GM21390 (cell line): ENCODE results near the gene SUDS3.
"Not testable (repeated sequence)": the region's sequence is repeated elsewhere in the genome, so short reads cannot be mapped to it uniquely, and the experiment has no call there.

Experiments
- ATAC-seq: cut with Tn5 transposase; IDR thresholded peaks from one replicate; pipeline ENCODE4 v1.9.1; 2021; ENCODE audit not compliant: unreplicated experiment

SUDS3 gene, protein sequence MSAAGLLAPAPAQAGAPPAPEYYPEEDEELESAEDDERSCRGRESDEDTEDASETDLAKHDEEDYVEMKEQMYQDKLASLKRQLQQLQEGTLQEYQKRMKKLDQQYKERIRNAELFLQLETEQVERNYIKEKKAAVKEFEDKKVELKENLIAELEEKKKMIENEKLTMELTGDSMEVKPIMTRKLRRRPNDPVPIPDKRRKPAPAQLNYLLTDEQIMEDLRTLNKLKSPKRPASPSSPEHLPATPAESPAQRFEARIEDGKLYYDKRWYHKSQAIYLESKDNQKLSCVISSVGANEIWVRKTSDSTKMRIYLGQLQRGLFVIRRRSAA

DNA sequence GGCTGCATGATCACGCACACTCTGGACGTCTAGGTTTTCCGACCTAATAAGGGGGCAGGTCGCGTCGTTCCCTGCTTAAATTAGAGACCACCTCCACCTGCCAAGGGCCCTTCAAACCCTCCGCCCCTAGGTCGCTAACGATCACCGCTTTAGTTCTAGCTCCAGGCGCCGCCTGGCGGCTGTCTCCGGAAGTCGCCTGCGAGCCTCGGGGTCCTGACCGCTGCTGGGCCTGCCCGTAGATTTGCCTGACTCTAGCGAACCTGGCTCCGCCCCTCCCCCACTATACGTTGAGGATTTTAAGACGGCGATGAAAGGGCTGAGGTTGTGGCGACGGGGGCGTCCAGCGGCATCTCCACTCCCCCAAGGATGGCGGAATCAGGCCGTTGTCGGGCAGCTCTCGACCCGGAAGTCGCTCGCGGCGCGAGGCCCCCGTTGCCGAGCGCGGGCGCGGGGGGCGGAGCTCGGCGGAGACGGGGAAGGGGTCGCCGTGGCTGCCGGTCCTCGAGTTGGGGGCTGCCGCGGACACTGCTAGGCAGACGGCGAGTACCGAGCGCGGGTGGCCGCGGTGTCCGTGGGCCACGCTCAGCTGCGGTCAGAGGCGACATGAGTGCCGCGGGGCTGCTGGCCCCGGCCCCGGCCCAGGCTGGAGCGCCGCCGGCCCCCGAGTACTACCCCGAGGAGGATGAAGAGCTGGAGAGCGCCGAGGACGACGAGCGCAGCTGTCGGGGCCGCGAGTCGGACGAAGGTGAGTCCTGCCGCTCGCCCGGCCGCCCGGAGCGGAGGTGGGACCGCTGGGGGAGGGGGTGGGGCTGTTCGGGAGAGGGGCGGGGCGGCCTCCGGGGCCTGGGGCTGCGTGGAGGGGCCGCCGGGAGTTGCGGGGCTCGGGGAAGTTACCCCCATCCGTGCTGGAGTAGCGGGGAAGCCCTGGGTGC, at the start of gene SUDS3:
SUDS3 (plus strand) TSS at position 467 of the 932 bp plus-strand sequence; CDS start at position 604, 137 bp downstream.
- ATAC-seq, result no peak

GRCh38 chr12:118326991-118327390, 49.4 kb upstream of the SUDS3 start:
- ATAC-seq, result no peak

DNA sequence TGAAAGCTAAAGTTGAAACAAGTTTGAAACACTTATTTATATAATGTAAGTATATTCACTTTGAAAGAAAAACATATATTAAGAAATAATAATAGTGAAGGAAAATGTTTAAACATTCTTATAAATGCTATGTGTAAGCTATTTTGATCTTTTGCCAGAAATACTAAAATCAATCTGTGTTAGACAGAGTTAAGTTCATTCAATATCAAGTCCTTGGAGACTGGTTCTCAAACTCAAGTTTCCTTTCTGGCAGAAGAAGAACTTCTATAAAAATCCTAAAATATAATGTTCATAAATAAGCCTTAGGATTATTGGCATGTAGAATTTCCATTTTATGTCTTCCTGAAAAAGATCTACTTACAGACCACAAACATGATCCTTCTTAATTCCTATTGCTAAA, 49.0 kb upstream of the SUDS3 start:
- ATAC-seq, result no peak

- no peak for ATAC-seq
Observed at GRCh38 chr12:118328486-118329330, 47.6 kb upstream of the SUDS3 start.

DNA sequence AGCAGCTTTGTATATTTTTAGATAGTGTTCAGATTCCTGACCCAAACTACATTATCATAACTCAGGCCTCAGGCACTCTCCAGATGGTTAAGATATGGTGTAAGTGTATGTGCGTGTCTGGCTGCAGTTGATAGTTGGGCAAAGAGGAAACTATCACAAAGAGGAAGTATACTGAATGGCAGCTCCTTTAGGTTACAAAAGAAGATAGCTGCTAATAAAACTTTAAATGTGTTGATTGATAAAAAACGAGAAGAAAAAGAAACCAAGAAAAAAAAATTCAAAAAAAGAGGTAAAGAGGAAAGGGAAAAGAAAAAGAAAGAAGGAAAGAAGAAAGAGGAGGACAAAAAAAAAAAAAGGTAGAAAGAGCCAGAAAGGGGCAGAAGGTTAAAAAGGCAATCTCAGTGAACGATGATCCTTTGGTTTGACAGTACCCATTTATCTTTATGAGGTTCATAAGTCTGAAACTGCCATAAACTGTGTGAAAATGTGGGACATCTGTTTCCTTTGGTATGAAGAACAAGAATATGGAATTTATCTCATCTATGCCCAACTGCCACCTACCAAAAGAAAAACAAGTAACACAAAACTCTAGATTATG, 45.8 kb upstream of the SUDS3 start:
- peak; percentile 78 for ATAC-seq

DNA sequence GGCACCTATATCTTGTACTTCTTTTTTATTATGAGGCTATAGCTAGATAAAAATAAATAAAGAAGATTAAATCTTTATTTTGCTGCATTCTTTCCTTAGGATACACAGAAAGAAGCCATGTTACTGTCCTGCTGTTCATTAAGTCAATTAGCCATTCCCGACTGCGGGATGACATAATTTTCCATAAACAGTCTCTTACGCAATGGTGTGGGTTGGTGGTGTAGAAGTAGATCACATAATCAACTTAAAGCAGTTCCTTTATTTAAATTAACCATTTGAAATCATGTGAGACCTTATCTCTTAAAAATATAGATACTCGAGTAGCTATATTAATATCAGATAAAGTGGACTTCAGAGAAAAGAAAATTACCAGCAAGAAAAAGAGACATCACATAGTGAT, 43.8 kb upstream of the SUDS3 start:
- no peak for ATAC-seq

- ATAC-seq, result no peak
Observed at GRCh38 chr12:118334241-118334640, 42.1 kb upstream of the SUDS3 start.

DNA sequence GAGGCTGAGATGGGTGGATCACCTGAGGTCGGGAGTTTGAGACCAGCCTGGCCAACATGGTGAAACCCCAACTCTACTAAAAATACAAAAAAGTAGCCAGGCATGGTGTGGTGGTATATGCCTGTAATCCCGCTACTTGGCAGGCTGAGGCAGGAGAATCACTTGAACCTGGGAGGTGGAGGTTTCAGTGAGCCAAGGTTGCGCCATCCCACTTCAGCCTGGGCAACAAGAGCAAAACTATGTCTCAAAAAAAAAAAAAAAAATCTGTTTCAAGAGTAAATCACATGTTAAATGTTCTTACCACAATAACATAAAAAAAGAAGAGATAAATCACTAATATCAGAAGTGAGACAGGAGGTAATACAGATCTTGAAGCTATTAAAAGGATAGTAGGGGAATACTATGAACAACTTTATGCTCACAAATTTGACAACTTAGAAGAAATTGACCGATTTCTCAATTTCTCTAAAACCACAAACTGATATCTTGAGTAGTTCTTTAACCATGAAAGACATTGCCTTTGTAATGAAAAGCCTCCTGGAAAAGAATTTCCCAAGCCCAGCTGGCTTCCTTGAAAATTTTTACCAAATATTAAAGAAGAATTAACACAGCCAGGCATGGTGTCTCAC, 41.3 kb upstream of the SUDS3 start:
- ATAC-seq, result no peak

DNA sequence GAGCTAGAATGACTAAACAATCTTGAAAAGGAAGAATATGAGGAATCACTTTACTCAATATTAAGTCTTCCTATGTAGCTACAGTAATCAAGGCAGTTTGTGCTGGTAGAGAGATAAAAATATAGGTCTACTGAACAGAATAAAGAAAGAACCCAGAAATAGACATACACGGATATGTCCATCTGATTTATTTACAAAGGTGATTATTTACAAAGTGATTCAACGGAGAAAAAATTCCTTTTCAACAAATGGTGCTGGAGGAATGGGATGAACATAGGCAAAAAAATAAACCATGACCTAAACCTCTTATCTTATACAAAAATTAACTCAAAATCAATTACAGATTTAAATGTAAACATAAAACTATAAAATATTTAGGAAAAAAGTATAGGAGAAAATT, 40.2 kb upstream of the SUDS3 start:
- ATAC-seq, result no peak

DNA sequence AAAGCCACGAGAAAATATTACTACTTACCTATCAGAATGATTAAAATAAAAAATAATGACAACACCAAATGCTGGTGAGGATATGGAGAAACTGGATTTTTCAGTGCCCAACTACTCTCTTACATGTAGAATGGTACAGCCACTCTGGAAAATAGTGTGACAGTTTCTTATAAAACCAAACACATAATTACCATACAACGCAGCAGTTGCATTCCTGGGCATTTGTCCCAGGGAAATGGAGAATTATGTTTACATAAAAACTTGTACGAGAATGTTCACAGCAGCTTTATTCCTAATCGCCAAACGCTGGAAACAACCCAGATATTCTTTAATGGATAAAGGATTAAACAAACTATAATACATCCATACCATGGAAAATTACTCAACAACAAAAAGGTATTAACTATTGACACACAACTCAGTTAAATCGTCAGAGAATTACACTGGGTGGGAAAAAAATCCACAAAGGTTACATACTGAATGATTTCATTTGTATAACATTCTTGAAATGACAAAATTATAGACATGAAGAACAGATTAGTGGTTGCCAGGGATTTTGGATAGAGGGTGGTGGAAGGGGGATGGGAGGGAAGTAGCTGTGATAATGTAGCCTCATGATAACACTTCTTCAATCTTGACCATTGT, 39.0 kb upstream of the SUDS3 start:
- no peak for ATAC-seq

DNA sequence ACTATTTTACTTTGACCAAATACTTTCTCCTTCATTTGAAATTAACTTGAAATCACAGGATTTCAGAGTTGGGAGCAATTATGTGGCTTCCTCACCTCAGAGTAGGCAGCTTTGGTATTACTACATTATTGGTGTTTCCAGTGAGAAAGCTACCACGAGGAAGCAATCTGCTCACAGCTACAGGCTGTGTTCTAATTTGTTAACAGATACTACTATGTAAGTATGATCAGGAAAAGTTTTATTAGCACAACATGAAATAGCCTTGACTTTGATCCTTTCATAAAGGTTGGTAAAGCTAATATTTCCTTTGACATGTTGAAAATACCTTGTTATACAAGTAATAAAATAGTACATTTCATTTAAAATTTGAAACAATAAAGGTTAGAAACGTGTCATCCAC, 34.3 kb upstream of the SUDS3 start:
- ATAC-seq, result no peak

GRCh38 chr12:118344829-118345228, 31.5 kb upstream of the SUDS3 start:
- ATAC-seq, result no peak

GRCh38 chr12:118345355-118345754, 31.0 kb upstream of the SUDS3 start:
- no peak for ATAC-seq

GRCh38 chr12:118346895-118347294, 29.5 kb upstream of the SUDS3 start:
- peak; percentile 72 for ATAC-seq

GRCh38 chr12:118347916-118348315, 28.4 kb upstream of the SUDS3 start:
- ATAC-seq, result no peak

DNA sequence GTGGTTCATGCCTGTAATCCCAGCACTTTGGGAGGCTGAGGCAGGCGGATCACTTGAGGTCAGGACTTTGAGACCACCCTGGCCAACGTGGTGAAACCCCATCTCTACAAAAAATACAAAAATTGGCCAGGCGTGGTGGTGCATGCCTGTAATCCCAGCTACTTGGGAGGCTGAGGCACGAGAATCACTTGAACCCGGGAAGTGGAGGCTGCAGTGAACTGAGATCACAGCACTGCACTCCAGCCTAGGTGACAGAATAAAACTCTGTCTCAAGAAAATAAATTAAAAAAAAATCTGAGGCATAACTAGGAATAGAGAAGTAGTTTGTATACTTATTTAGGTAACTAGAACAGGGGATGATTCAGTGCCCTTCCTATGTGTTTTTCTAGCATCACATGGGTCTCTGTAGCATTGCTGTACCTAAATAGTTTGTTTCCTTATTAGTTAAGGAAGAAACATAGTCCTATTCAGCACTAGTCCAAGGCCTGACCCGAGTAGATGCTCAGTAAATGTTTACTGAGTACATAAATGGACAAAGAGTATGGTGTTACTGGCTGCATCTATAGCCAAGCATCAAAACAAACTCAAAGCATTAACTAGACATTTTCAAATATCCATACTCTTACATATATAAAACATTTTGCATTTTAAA, 25.3 kb upstream of the SUDS3 start:
- ATAC-seq, result no peak

- ATAC-seq, result no peak
Observed at GRCh38 chr12:118353721-118354120, 22.6 kb upstream of the SUDS3 start.

DNA sequence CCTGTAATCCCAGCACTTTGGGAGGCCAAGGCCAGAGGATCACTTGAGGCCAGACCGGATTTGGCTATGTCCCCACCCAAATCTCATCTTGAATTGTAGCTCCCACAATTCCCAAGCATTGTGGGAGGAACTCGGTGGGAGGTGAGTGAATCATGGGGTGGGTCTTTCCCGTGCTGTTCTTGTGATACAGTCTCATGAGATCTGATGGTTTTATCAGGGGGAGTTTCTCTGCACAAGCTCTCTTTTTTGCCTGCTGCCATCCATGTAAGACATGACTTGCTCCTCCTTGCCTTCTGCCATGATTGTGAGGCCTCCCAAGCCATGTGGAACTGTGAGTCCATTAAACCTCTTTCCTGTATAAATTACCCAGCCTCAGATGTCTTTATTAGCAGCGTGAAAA, 21.9 kb upstream of the SUDS3 start:
- ATAC-seq, result not testable (repeated sequence)

DNA sequence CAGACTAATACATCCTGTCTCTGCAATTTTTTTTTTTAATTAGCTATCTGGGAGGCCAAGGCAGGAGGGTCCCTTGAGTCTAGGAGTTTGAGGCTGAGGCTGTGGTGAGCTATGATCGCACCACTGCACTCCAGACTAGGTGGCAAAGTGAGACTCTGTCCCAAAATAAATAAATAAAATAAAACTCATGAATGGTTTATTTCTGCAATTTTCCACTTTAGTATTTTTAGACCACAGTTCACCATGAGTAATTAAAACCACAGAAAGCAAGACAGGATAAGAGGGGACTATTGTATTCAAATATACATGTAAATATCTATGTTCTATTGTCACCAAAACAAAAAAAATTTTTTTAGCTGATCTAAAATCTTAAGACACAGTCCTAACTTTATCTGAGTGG, 21.5 kb upstream of the SUDS3 start:
- no peak for ATAC-seq
